Measurements from ENCODE around the gene ZNF630.
"Not testable (repeated sequence)": the region's sequence is repeated elsewhere in the genome, so short reads cannot be mapped to it uniquely, and the experiment has no call there.

ZNF630 gene

GRCh38 chrX:48071064-48071985 lies at the start of gene ZNF630:
TSS of gene ZNF630 (minus strand) at chrX:48071640. CDS start at chrX:48066886, 4,754 bp downstream.
- peak; percentile 29 to 50 for DNase-seq (ENCODE audit: low read depth in 2 of 2)

DNA sequence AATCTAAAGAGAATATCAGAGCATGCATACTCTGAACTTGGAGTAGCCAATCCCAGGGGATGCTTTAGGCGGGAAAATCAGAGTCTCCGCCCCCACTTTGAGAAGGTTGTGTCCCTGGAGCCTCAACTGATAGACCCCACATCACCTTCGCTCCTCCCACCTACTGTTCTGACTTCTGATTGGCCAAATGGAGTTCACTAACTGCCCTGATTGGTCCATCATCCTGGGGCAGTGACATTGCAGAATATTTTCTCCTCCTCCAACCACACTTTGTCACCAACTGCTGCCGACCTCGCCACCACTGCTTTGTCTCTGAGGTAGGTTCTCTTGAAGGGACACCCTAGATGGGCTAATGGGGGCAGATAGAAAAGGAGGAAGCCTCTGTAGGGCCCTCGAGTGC lies 36.3 kb upstream of the ZNF630 start:
- no peak for DNase-seq (ENCODE audit: low read depth in 2 of 2)

DNA sequence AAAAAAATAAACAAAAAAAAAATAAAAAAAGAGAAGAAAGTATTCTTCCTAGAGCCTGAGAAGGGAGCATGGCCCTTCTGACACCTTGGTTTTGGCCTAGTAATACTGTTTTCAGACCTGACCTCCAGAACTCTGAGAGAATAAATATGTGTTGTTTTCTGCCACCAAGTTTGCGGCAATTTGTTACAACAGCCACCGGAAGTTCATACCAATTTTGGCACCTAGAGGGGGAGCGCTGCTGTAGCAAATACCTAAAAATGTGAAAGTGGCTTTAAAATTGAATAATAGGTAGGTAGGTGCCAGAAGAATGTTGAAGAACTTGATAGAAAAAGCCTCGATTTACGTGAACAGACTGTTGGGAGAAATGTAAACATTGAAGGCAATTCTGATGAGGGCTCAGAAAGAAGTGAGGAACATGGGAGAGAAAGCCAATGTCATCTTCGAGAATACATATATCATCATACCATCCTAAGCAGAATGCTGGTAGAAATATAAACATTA lies 31.5 kb upstream of the ZNF630 start:
- DNase-seq (ENCODE audit: low read depth in 2 of 2), result no peak

- no peak for DNase-seq (ENCODE audit: low read depth in 2 of 2)
Observed at GRCh38 chrX:48101443-48101842, 30.0 kb upstream of the ZNF630 start.

DNA sequence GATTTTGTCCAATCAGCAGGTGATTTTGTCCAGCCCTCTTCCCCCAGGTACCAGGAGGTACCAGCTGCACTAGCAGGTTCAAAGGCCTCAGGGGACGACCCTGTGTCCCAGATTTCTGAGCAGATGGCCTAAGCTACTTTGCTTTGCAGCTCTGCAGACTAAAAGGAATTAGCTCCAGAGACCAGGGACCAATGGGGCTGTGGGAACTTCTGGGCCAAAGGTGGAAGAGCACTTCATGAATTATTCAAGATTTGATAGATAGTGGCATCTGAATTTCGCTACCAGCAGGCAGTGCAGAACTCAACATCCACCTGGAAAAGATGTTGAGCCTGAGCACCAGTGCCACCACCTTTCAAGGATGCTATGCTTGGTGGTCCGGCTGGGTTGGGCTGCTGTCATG lies 21.1 kb upstream of the ZNF630 start:
- not testable (repeated sequence) for DNase-seq (ENCODE audit: low read depth in 2 of 2)

GRCh38 chrX:48090123-48090522 lies 18.7 kb upstream of the ZNF630 start:
- DNase-seq (ENCODE audit: low read depth in 2 of 2), result no peak

DNA sequence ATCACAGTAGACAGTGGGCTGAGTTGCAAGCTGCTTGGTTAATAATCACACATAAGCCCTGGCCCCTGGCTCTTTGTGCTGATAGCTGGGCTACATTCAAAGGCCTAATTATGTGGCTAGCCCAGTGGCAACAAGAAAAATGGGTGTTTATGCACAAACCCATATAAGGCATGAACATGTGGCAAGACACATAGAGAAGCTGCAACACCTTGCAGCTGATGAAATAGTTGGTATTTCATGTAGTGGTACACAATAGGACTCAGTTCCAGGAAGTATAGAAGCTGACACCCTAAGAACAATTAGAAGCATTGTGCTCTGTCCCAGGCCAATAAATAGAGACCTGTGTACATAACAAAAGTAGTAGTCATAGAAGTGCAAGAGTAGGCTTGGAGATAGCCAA lies 14.6 kb upstream of the ZNF630 start:
- DNase-seq (ENCODE audit: low read depth in 2 of 2), result no peak

DNA sequence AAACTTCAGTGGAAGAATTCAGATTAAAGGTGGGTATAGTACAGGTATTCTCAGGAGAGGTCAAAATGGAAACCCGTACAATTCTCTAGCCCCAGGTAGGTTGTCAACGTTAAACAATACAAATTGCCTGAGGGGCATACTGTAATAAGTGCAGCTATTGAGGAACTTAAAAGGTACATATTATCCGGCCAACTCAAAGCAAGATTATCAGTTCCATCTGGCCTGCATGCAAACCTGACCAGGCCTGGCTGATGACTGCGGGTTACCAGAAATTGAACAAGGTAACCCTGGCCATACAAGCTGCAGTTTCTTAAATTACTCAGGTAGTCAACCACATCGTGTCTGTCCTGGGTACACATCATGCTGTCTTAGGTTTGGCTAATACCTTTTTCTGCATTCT lies 12.3 kb upstream of the ZNF630 start:
- DNase-seq (ENCODE audit: low read depth in 2 of 2), result no peak

DNA sequence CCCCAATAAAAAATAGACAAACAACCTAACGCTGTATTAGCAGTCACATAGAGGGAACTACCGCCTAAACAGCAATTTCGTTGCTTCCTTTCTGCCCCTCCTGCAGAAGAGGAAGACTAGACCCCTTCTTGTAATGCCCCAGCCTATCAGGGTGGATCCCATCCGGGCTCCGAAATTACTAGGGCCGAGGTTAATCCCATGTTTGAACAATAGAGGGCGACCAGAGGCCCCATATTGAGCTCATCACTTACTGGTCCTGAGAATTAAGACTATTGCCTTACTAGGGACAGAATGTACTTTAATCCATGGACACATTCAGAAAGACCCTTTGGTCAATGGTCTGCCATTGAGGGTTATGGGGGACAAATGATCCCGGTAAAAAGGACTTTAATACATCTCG lies 11.8 kb upstream of the ZNF630 start:
- DNase-seq (ENCODE audit: low read depth in 2 of 2), result peak in 1 of 2 donors; percentile 33

GRCh38 chrX:48076343-48076742 lies 4.9 kb upstream of the ZNF630 start:
- DNase-seq (ENCODE audit: low read depth in 2 of 2), result no peak

DNA sequence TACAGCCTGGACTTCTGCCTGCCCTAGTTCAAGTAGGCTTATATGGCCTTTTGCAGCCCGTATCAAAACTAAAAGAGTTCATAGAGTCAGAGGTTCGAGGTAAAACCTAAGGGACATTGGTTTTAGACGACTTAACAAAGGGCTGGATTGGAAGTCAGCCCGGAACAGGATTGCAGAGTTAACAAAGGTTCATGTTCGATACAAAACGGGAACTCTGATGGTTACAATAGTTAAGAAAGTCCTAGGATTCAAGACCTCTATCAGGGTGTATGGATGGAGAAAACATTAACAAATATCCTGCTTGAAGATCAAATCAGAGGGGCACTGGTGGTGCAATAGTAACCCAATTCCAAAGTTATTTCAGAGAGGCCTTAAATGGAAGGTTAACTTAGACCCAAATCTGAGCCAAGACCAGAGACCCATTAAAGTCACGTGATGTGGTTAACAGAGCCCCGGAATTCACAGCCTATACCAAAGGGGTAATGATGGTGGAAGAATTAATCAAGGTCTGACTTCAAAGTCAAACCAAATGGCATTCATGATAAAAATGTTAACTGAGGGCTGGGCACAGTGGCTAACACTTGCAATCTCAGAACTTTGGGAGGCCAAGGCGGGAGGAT lies 656 bp upstream of the ZNF630 start:
- DNase-seq (ENCODE audit: low read depth in 2 of 2), result no peak

DNA sequence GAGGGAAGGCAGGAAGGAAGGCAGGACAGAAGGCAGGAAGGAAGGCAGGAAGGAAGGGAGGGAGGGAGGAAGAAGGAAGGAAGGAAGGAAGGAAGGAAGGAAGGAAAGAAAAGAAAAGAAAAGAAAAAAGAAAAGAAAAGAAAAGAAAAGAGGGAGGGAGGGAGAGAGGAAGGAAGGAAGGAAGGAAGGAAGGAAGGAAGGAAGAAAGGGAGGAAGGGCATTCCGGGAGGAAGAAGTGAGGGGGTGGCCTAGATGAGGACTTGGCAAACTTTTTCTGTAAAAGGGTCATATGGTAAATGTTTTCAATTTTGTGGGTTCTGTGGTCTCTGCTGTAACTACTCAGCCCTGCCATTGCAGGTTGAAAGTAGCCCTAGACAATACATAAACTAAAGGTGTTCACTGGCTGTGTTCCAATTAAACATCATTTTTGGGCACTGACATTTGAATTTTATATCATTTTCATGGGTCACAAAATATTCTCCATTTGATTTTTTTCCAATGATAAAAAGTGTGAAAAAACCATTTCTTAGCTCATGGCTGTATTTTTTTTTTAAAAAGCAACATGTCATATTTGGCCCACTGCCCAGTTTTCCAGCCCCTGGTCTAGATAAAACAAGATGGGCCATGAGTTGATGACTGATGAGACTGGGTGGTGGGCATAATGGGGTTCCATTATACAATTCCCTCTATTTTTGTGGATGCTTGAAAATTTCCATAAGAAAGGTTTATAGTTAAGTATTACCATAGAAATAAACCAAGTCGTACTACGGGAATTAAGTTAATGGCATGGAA lies 3.1 kb downstream of the ZNF630 start:
- DNase-seq (ENCODE audit: low read depth in 2 of 2), result no peak

DNA sequence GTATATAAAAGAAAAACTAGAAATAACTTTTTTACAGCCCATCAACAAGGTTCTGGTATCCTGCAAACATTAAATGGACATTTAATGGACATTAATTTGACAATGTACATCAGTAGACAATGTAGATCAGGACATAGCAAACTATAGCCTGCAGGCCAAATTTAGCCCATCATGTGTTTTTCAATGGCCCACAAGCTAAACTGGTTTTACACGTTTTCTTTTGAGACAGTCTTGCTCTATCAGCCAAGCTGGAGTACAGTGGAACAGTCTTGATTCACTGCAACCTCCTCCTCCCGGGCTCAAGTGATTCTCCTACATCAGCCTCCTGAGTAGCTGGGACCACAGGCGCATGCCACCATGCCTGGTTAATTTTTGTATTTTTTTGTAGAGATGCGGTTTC lies 7.2 kb downstream of the ZNF630 start:
- DNase-seq (ENCODE audit: low read depth in 2 of 2), result no peak

- no peak for DNase-seq (ENCODE audit: low read depth in 2 of 2)
Observed at GRCh38 chrX:48059296-48059639, 12.2 kb downstream of the ZNF630 start.

GRCh38 chrX:48058621-48059295 lies 12.7 kb downstream of the ZNF630 start:
- DNase-seq (ENCODE audit: low read depth in 2 of 2), result no peak

DNA sequence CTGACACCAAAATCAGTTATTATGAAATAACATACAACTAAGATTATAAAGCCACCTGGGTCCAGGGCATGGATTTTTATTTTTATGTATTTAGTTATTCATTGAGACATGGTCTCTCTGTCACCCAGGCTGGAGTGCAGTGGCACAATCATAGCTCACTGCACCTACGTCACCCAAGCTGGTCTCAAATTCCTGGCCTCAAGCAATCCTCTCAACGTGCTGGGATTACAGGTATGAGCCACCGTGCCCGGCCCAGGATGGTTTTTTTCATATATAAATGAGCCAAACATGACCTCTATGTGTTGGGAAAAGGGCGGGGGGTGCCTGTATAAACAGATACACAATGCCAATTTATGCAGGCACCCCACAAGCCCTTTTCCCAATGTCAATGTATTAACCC lies 24.6 kb downstream of the ZNF630 start:
- DNase-seq (ENCODE audit: low read depth in 2 of 2), result no peak

- no peak for DNase-seq (ENCODE audit: low read depth in 2 of 2)
Observed at GRCh38 chrX:48045410-48046311, 25.8 kb downstream of the ZNF630 start.

- no peak for DNase-seq (ENCODE audit: low read depth in 2 of 2)
Observed at GRCh38 chrX:48043056-48043455, 28.4 kb downstream of the ZNF630 start.

- no peak for DNase-seq (ENCODE audit: low read depth in 2 of 2)
Observed at GRCh38 chrX:48035891-48036290, 35.5 kb downstream of the ZNF630 start.

- not testable (repeated sequence) for DNase-seq (ENCODE audit: low read depth in 2 of 2)
Observed at GRCh38 chrX:48030641-48031173, 40.7 kb downstream of the ZNF630 start.

All from stimulated activated CD4-positive, alpha-beta T cell treated with anti-CD3 and anti-CD28 coated beads, Interleukin-15, amount 100 ng/mL, for 48 hours (primary cell).